ENCODE results near the gene SNX27. TPM values are rescaled to one million over a fixed set of nuclear protein-coding genes. Genes with fewer than 3 reads are reported as not detected.

SNX27 gene
- total and polyA plus RNA-seq, 4 donors, result 4.3 to 19.7 (median 10.5) TPM

- no peak for TF ChIP-seq NR2F2 (IDR thresholded peaks at IDR 0.05)
- TF ChIP-seq RXRA (IDR thresholded peaks at IDR 0.05), result no peak
- TF ChIP-seq HNF4A (conservative IDR thresholded peaks at IDR 0.05), result no peak
- no peak for TF ChIP-seq FOXA2 (IDR thresholded peaks at IDR 0.05)
- TF ChIP-seq GABPA (IDR thresholded peaks at IDR 0.05 in 1 of 2, conservative IDR thresholded peaks at IDR 0.05 in 1 of 2), result no peak
- no peak for TF ChIP-seq JUND (IDR thresholded peaks at IDR 0.05)
Observed at GRCh38 chr1:151728151-151729054, 116.6 kb downstream of the SNX27 start (continued).

- DNase-seq (ENCODE audit: low spot score), result no peak
- Histone ChIP-seq H3K36me3 (ENCODE audit: control insufficient read depth in 4 of 4, insufficient read depth in 3 of 4, low read depth in 1 of 4, low read length in 3 of 4) (no peaks in the 10 kb centered on the region), H3K4me3 (ENCODE audit: low read depth in 1 of 3, low read length in 3 of 3) (no peak overlapping the region), H3K27me3 (ENCODE audit: control insufficient read depth in 4 of 4, insufficient read depth in 4 of 4, low read length in 3 of 4) (no peaks in the 10 kb centered on the region), H3K4me1 (ENCODE audit: control insufficient read depth in 4 of 4, insufficient read depth in 4 of 4, low read length in 3 of 4) (peaks cover 0 to 5% (median 0%) of the 10 kb centered on the region in 4 donors), H3K27ac (ENCODE audit: low read depth in 1 of 2, low read length in 2 of 2) (no peak overlapping the region), H3K9ac (ENCODE audit: low read depth in 1 of 2, low read length in 2 of 2) (no peak overlapping the region), H3K9me3 (ENCODE audit: control insufficient read depth in 4 of 4, low read length in 3 of 4) (no peaks in the 10 kb centered on the region)
- WGBS, result 67% methylated on average over 10 of the region's 10 CpGs
- TF ChIP-seq REST (IDR thresholded peaks at IDR 0.05) (no peak), SP1 (IDR thresholded peaks at IDR 0.05) (peak; percentile 7)
Observed at GRCh38 chr1:151729157-151729965, 117.5 kb downstream of the SNX27 start.

- TF ChIP-seq EGR1 (IDR thresholded peaks at IDR 0.05; ENCODE audit: low read depth in 2 of 2), result no peak
- no peak for TF ChIP-seq YY1 (IDR thresholded peaks at IDR 0.05)
- TF ChIP-seq NR2F2 (IDR thresholded peaks at IDR 0.05), result no peak
- TF ChIP-seq FOXA2 (IDR thresholded peaks at IDR 0.05), result no peak
- TF ChIP-seq RXRA (IDR thresholded peaks at IDR 0.05), result no peak
- no peak for TF ChIP-seq FOXA1 (IDR thresholded peaks at IDR 0.05)
- TF ChIP-seq HNF4G (IDR thresholded peaks at IDR 0.05), result no peak
- TF ChIP-seq MAX (IDR thresholded peaks at IDR 0.05), result no peak
- no peak for TF ChIP-seq REST (IDR thresholded peaks at IDR 0.05)
- no peak for TF ChIP-seq JUND (IDR thresholded peaks at IDR 0.05)
- no peaks in the 10 kb centered on the region for H3K9me3 ChIP-seq (ENCODE audit: control insufficient read depth in 4 of 4, low read length in 3 of 4)
- H3K4me1 ChIP-seq (ENCODE audit: control insufficient read depth in 4 of 4, insufficient read depth in 4 of 4, low read length in 3 of 4), result peaks cover 0 to 7% (median 0%) of the 10 kb centered on the region in 4 donors
- H3K27me3 ChIP-seq (ENCODE audit: control insufficient read depth in 4 of 4, insufficient read depth in 4 of 4, low read length in 3 of 4), result no peaks in the 10 kb centered on the region
- no peak overlapping the region for H3K9ac ChIP-seq (ENCODE audit: low read depth in 1 of 2, low read length in 2 of 2)
- no peak overlapping the region for H3K27ac ChIP-seq (ENCODE audit: low read depth in 1 of 2, low read length in 2 of 2)
- H3K36me3 ChIP-seq (ENCODE audit: control insufficient read depth in 4 of 4, insufficient read depth in 3 of 4, low read depth in 1 of 4, low read length in 3 of 4), result no peaks in the 10 kb centered on the region
- DNase-seq (ENCODE audit: low spot score), result no peak
- no peak overlapping the region for H3K4me3 ChIP-seq (ENCODE audit: low read depth in 1 of 3, low read length in 3 of 3)
- 83% methylated on average over 4 of the region's 4 CpGs for WGBS
Observed at GRCh38 chr1:151729966-151730291, 118.1 kb downstream of the SNX27 start.
